ENCODE data around the gene COX7A2L.

The COX7A2L gene

DNA sequence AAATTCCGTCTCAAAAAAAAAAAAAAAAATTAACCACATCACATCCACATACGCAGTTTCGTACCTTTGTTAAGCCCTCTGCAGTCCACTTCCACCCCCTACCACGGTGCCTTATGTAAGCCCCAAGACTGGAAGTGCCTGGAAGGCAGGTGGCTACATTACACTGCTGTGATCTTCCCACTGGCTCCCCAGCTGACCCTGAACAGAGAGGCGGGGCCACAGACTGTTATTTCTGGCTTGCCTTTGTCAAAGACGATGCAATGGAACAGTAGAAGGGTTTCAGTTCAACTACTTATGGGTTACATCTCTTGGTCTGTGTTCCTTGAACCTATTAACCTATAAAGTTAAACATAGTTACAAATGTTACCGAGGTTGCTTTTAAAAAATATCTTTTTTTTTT is 15.7 kb upstream of the COX7A2L start:
- TF ChIP-seq, protein P1, sequence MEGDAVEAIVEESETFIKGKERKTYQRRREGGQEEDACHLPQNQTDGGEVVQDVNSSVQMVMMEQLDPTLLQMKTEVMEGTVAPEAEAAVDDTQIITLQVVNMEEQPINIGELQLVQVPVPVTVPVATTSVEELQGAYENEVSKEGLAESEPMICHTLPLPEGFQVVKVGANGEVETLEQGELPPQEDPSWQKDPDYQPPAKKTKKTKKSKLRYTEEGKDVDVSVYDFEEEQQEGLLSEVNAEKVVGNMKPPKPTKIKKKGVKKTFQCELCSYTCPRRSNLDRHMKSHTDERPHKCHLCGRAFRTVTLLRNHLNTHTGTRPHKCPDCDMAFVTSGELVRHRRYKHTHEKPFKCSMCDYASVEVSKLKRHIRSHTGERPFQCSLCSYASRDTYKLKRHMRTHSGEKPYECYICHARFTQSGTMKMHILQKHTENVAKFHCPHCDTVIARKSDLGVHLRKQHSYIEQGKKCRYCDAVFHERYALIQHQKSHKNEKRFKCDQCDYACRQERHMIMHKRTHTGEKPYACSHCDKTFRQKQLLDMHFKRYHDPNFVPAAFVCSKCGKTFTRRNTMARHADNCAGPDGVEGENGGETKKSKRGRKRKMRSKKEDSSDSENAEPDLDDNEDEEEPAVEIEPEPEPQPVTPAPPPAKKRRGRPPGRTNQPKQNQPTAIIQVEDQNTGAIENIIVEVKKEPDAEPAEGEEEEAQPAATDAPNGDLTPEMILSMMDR (conservative IDR thresholded peaks at IDR 0.05; ENCODE audit: control insufficient read depth, insufficient read depth, low read depth, low read length), result no peak
- no peak for DNase-seq (ENCODE audit: low read depth)
- no peak overlapping the region for H3K4me3 ChIP-seq (ENCODE audit: control insufficient read depth, low read depth, low read length)

DNA sequence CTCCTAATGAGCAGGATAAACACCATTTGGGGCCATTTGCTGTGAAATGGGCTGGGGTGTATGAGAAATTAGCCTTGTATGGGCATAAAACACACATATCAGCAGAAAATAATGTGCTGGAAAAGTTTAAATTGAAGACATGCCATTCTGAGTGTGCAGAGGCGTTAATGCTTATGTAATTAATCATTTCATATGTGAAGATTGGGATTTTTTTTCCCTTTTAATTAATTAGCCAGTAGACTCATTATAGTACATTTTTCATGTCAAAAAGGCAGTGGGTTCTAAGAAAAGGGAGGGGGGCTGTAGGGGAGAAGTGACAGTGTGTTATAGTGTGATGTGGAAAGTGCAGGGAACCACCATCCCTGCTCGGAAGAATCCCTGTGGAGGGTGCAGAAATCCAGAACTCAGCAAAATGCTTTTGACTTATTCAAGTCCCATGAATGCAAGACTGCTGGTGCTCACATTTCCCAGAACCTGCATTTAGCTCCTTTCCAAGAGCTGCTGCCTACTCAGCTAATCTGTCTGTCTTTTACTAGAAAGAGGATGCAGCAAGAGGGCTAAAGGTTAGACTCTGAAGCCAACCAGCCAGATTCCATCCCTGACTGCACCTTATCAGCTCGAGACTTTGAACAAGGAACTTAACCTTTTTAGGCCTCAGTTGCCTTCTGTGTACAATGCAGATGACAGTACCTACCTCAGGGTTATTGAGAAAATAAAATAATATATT is 11.6 kb upstream of the COX7A2L start:
- TF ChIP-seq, protein P1 (conservative IDR thresholded peaks at IDR 0.05; ENCODE audit: control insufficient read depth, insufficient read depth, low read depth, low read length), result no peak
- H3K4me3 ChIP-seq (ENCODE audit: control insufficient read depth, low read depth, low read length), result no peak overlapping the region
- no peak for DNase-seq (ENCODE audit: low read depth)

DNA sequence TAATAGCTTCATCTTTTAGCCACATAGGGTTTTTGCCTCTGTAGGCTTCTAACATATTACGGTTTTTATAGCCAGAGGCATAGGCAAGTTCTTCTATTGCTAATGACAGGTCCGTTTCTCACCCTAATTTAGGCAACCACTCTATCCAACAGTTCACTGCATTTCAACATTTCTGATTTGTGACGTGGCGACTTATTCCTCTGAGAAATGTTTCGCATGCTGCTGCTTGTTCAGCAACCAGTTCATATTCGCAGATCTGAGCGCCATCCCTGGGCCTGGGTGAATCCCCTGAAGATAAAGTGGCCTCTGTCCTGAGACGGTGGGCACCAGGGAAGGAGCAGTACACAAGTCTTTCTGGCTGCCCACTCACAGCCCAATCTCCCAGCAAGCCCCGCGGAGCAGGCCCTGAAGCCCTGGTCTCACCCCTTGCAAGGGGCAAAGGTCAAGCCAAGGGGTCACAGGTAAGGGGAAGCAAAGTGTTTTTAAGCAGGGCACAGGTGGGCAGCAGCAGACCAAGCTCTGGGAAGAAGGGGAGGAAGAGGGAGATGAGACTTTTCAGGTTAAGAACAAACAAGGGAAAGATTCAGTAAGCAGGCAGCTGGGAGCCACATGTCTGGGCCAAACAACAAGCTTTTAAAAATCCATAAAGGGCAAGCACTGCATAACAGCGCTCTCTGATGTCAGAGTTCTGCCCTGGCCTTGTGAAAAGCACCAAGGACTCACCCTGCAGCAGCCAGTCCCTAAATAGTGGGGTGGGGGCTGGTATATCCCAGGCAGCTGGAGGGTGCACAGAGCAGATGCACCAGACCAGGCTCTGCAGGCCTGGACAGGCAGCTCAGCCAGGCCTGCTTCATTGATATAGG is 10.8 kb upstream of the COX7A2L start:
- no peak for DNase-seq (ENCODE audit: low read depth)
- no peak overlapping the region for H3K4me3 ChIP-seq (ENCODE audit: control insufficient read depth, low read depth, low read length)
- TF ChIP-seq, protein P1 (conservative IDR thresholded peaks at IDR 0.05; ENCODE audit: control insufficient read depth, insufficient read depth, low read depth, low read length), result no peak

DNA sequence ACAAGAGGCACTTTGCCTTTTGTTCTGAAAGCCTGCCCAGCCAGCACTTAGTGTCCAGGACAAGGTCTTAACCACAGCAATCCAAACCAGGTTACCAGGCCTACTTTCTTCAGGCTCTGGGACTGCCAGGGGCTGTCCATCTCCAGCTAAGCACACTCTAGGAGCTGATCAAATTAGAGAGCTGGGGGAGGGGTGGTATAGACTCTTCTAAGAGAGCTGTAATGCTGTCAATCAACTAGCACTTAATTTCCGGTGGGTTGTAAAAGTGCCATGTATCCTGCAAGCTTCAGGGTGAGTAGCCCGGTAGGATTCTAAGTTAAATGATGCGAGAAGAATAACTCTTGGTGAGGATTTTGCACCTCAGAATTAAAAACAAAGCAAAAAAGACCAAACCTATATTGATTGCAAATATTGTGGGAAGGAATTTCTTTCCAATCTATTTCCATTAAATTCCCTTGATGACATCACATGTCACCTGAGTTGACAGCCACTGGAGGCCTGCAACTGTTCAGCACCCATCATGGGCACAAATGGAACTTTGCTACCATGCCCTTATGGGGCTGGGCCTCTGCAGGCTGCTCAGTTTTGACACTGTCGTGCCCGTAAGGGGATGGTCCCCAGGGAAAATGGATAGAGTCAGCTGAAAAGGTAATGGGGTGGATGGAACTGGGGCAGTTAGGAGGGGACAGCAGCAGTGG is 8.7 kb upstream of the COX7A2L start:
- TF ChIP-seq, protein P1 (conservative IDR thresholded peaks at IDR 0.05; ENCODE audit: control insufficient read depth, insufficient read depth, low read depth, low read length), result no peak
- DNase-seq (ENCODE audit: low read depth), result no peak
- no peak overlapping the region for H3K4me3 ChIP-seq (ENCODE audit: control insufficient read depth, low read depth, low read length)

DNA sequence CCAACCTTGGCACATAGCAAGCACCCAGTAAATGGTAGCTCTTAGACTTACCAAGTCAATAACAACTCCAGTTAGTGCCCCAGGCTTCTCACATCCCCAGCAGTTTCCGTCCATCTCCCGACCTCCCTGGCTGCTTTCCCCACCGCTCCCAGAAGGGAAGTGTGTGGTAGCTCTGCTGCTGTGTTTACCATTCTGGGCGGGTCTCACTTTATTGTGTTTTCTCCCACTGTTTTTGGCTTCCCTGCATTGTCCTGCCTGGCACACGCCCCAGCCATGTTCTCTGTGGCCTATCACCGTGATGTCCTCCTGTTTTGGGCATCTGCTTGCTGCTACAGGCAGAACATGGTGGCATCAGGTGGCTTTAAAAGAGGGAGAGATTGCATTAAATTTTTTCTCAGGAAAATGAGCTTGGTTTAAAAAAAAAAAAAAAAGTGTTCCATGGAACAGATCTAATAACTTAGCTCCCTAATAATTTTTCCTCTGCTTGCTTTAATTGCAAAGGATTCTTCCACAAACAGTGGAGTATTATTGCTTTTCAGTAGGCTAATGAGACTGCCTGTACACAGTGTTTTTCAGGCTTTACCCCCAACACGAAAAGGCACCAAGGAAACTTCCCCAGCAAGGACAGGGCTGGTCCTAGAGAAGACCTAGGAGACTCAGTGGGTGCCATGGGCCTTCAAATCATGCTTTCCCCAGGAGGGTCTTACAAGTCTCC is 8.0 kb upstream of the COX7A2L start:
- no peak overlapping the region for H3K4me3 ChIP-seq (ENCODE audit: control insufficient read depth, low read depth, low read length)
- no peak for DNase-seq (ENCODE audit: low read depth)
- TF ChIP-seq, protein P1 (conservative IDR thresholded peaks at IDR 0.05; ENCODE audit: control insufficient read depth, insufficient read depth, low read depth, low read length), result no peak

DNA sequence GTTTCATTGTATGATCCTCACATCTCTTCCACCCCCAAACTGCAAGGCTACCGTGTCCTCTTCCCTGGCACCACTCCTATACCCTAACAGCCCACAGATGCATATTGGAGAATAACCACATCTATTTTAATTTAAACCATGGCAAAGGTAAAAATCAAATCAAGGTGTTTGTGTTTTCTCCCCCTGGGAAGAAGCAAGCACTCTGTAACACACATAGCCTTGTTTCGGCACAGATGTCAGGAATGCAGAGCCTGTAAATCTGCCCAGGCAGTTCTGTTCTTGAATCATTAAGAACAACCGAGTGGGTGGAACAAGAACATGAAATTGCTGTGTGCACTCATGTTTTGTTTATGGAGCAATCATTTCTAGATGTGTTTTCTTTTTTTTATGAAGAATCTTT is 6.8 kb upstream of the COX7A2L start:
- TF ChIP-seq, protein P1 (conservative IDR thresholded peaks at IDR 0.05; ENCODE audit: control insufficient read depth, insufficient read depth, low read depth, low read length), result no peak
- peak; percentile 63 for DNase-seq (ENCODE audit: low read depth)
- H3K4me3 ChIP-seq (ENCODE audit: control insufficient read depth, low read depth, low read length), result no peak overlapping the region

All from fibroblast of mammary gland (primary cell).